Hepatocyte (in vitro differentiated cells): ENCODE data around the gene WNT2. TPM values are rescaled to one million over a fixed set of nuclear protein-coding genes. Genes with fewer than 3 reads are reported as not detected.

Experiments used
- DNase-seq: peaks from one replicate; pipeline ENCODE4 v3.0.0-alpha.2; 2016; ENCODE audit warnings: low spot score
- H2AFZ ChIP-seq: fragments of 200-600 bp; sonication (generic); 2 replicates; pipeline ENCODE4 v1.6.0; 2016; ENCODE audit warnings: antibody characterized with exemption, mild to moderate bottlenecking
- H3K27ac ChIP-seq: fragments of 200-600 bp; sonication (generic); 2 replicates; pipeline ENCODE4 v1.5.1; 2016; ENCODE audit warnings: mild to moderate bottlenecking
- H3K27me3 ChIP-seq: fragments of 200-600 bp; sonication (generic); 2 replicates; pipeline ENCODE4 v1.6.1; 2016
- H3K36me3 ChIP-seq: fragments of 200-600 bp; sonication (generic); replicated peaks from 2 replicates; pipeline ENCODE4 v1.5.1; 2016; ENCODE audit warnings: low read depth; ENCODE audit not compliant: insufficient read depth
- H3K4me1 ChIP-seq: fragments of 200-600 bp; sonication (generic); 2 replicates; pipeline ENCODE4 v1.5.1; 2016; ENCODE audit warnings: mild to moderate bottlenecking, moderate library complexity; ENCODE audit not compliant: insufficient read depth
- H3K4me2 ChIP-seq: fragments of 200-600 bp; sonication (generic); 2 replicates; pipeline ENCODE4 v1.6.0; 2016
- H3K4me3 ChIP-seq: fragments of 200-600 bp; sonication (generic); 2 replicates; pipeline ENCODE4 v1.5.1; 2016; ENCODE audit warnings: mild to moderate bottlenecking
- H3K79me2 ChIP-seq: fragments of 200-600 bp; sonication (generic); 2 replicates; pipeline ENCODE4 v1.6.0; 2017; ENCODE audit warnings: mild to moderate bottlenecking
- H3K9me2 ChIP-seq: fragments of 200-600 bp; sonication (generic); replicated peaks from 2 replicates; pipeline ENCODE4 v1.6.0; 2017; ENCODE audit warnings: mild to moderate bottlenecking; ENCODE audit not compliant: insufficient read depth
- H3K9me3 ChIP-seq: fragments of 200-600 bp; sonication (generic); 2 replicates; pipeline ENCODE4 v1.5.1; 2016; ENCODE audit warnings: low read depth, mild to moderate bottlenecking
- H4K20me1 ChIP-seq: fragments of 200-600 bp; sonication (generic); 2 replicates; pipeline ENCODE4 v1.6.0; 2016; ENCODE audit warnings: mild to moderate bottlenecking; ENCODE audit not compliant: insufficient read depth, poor library complexity, severe bottlenecking
- CTCF ChIP-seq: fragments of 200-600 bp; sonication (generic); IDR thresholded peaks from 2 replicates; pipeline ENCODE4 v1.5.1; 2016; ENCODE audit warnings: antibody characterized with exemption, mild to moderate bottlenecking; ENCODE audit not compliant: poor library complexity
- EZH2 ChIP-seq: fragments of 200-600 bp; sonication (generic); IDR thresholded peaks from 2 replicates; pipeline ENCODE4 v1.6.1; 2016; ENCODE audit warnings: antibody characterized with exemption, mild to moderate bottlenecking, borderline replicate concordance
- EZH2phosphoT487 ChIP-seq: fragments of 200-600 bp; sonication (generic); IDR thresholded peaks from one replicate; pipeline ENCODE4 v1.6.1; 2018; ENCODE audit warnings: antibody characterized with exemption, mild to moderate bottlenecking, low read depth, moderate library complexity; ENCODE audit not compliant: unreplicated experiment, severe bottlenecking
- WGBS: methylation state at CpG from one replicate; pipeline ENCODE4 v1.1.6; 2016; ENCODE audit warnings: low lambda C conversion rate; ENCODE audit errors: missing lambda C conversion rate; 5-methylcytosine and 5-hydroxymethylcytosine counted together
- polyA plus RNA-seq: library from polyadenylated mRNA; unstranded; fragments of >200 nt; fragmentation: Nextera tagmentation; extraction: Ambion mirVana; gene quantifications from 2 replicates; pipeline ENCODE4 v1.2.1, GENCODE V29; 2016
- total RNA-seq: library from RNA; depleted of rRNA; stranded (reverse); fragments of >200 nt; gene quantifications from 2 replicates; pipeline ENCODE4 v1.2.3, GENCODE V29; 2014

The WNT2 gene
- total RNA-seq (16.3 and 17.6 TPM in 2 replicates), polyA plus RNA-seq (26.3 and 32.6 TPM in 2 replicates)

GRCh38 chr7:117322741-117323304, at the start of gene WNT2:
Gene WNT2 (minus strand): TSS chr7:117323058. CDS start chr7:117322989, 69 bp downstream.
- WGBS: 2% methylated on average over 57 of the region's 60 CpGs
- no peaks in the 10 kb centered on the region for H4K20me1 ChIP-seq
- peak within 1 kb of the TSS; percentile 54 for H3K4me3 ChIP-seq
- peaks cover 10% of the 10 kb centered on the region for H3K4me1 ChIP-seq
- H2AFZ ChIP-seq: peak within 1 kb of the TSS; percentile 73
- H3K9me3 ChIP-seq: no peaks in the 10 kb centered on the region
- DNase-seq: peak; percentile 23
- no peaks in the 10 kb centered on the region for H3K9me2 ChIP-seq
- H3K36me3 ChIP-seq: no peaks in the 10 kb centered on the region
- TF ChIP-seq CTCF: no peak
- TF ChIP-seq EZH2phosphoT487: no peak
- peak; percentile 88 for TF ChIP-seq EZH2
- peak within 1 kb of the TSS; percentile 73 for H3K27ac ChIP-seq
- no peaks in the 10 kb centered on the region for H3K79me2 ChIP-seq
- peak within 1 kb of the TSS; percentile 90 for H3K4me2 ChIP-seq
- H3K27me3 ChIP-seq: peaks cover 41% of the 10 kb centered on the region

GRCh38 chr7:117372073-117372472, 49.2 kb upstream of the WNT2 start:
- no peaks in the 10 kb centered on the region for H3K9me3 ChIP-seq
- H3K4me2 ChIP-seq: no peak overlapping the region
- no peaks in the 10 kb centered on the region for H4K20me1 ChIP-seq
- H3K36me3 ChIP-seq: no peaks in the 10 kb centered on the region
- TF ChIP-seq EZH2 (no peak), EZH2phosphoT487 (no peak), CTCF (no peak)
- 80% methylated on average over 1 of the region's 1 CpG for WGBS
- no peaks in the 10 kb centered on the region for H3K9me2 ChIP-seq
- H3K27me3 ChIP-seq: no peaks in the 10 kb centered on the region
- DNase-seq: no peak
- H3K4me1 ChIP-seq: no peaks in the 10 kb centered on the region
- H3K79me2 ChIP-seq: no peaks in the 10 kb centered on the region
- H3K27ac ChIP-seq: no peak overlapping the region
- no peak overlapping the region for H3K4me3 ChIP-seq
- H2AFZ ChIP-seq: no peak overlapping the region

- no peaks in the 10 kb centered on the region for H3K36me3 ChIP-seq
- H4K20me1 ChIP-seq: no peaks in the 10 kb centered on the region
- no peak for DNase-seq
- H2AFZ ChIP-seq: no peak overlapping the region
- H3K79me2 ChIP-seq: no peaks in the 10 kb centered on the region
- no peak overlapping the region for H3K4me2 ChIP-seq
- H3K27ac ChIP-seq: no peak overlapping the region
- H3K27me3 ChIP-seq: no peaks in the 10 kb centered on the region
- H3K4me3 ChIP-seq: no peak overlapping the region
- no peaks in the 10 kb centered on the region for H3K9me3 ChIP-seq
- TF ChIP-seq EZH2 (no peak), CTCF (no peak), EZH2phosphoT487 (no peak)
- no peaks in the 10 kb centered on the region for H3K4me1 ChIP-seq
- H3K9me2 ChIP-seq: no peaks in the 10 kb centered on the region
Measured at GRCh38 chr7:117364339-117365080, 41.7 kb upstream of the WNT2 start.
